ENCODE data around the gene CHST3. TPM values are rescaled to one million over a fixed set of nuclear protein-coding genes. Genes with fewer than 3 reads are reported as not detected.
A peak's percentile ranks its signal among the peaks of the same experiment; 100 is the strongest.
"Not testable (repeated sequence)": the region's sequence is repeated elsewhere in the genome, so short reads cannot be mapped to it uniquely, and the experiment has no call there.

The CHST3 gene
- total and polyA plus RNA-seq, 10 of the 15 experiments (the other 5 are each of a cell fraction or from before 2014, with no cell fraction given): 0.03 to 0.50 (median 0.05) TPM; not detected in 2

DNA sequence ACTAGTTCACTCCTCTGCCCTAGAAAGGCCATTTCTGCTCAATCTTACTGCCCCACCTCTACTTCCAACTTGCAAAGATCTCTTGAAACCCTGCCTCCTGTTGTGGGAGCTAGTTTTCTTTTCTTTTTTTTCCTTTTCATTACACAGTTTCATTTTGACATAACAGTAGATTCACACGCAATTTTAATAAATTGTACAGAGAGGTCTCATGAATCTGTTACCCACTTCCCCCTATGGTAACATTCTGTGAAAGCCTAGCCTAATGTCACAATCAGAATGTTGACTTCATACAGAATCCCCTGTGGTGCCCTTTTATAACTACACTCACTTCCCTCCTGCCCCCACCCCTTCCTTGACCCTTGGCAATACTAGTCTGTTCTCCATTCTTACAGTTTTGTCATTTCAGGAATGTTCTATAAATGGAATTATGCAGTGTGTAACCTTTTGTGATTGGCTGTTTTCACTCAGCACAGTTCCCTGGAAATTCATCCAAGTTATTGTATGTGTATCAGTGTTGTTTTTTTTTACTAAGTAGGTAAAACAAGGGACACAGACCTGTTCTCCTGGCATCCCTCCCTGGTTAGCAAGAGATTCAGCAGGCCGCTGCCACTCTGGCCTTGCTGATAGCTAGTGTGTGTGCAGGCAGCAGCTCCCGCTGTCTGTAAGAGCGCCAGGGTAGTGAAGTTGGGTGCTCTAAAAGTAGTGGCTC is 21.5 kb downstream of the CHST3 start (continued):
- TF ChIP-seq, protein P1, sequence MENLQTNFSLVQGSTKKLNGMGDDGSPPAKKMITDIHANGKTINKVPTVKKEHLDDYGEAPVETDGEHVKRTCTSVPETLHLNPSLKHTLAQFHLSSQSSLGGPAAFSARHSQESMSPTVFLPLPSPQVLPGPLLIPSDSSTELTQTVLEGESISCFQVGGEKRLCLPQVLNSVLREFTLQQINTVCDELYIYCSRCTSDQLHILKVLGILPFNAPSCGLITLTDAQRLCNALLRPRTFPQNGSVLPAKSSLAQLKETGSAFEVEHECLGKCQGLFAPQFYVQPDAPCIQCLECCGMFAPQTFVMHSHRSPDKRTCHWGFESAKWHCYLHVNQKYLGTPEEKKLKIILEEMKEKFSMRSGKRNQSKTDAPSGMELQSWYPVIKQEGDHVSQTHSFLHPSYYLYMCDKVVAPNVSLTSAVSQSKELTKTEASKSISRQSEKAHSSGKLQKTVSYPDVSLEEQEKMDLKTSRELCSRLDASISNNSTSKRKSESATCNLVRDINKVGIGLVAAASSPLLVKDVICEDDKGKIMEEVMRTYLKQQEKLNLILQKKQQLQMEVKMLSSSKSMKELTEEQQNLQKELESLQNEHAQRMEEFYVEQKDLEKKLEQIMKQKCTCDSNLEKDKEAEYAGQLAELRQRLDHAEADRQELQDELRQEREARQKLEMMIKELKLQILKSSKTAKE (IDR thresholded peaks at IDR 0.05; ENCODE audit: low read depth, poor library complexity, severe bottlenecking): peak; percentile 74
- TF ChIP-seq KAT2A (conservative IDR thresholded peaks at IDR 0.05; ENCODE audit: control insufficient read depth, low read depth, low read length): no peak
- peak; percentile 53 for TF ChIP-seq SMAD1 (IDR thresholded peaks at IDR 0.05; ENCODE audit: low read depth, partially characterized antibody)
- TF ChIP-seq BCL11A (IDR thresholded peaks at IDR 0.05; ENCODE audit: low read depth, low read length): peak; percentile 20; the same call in 1 of the 2 replicates
- peak; percentile 29; the same call in 1 of the 2 replicates for TF ChIP-seq ZNF217 (IDR thresholded peaks at IDR 0.05)
- TF ChIP-seq, protein P2, sequence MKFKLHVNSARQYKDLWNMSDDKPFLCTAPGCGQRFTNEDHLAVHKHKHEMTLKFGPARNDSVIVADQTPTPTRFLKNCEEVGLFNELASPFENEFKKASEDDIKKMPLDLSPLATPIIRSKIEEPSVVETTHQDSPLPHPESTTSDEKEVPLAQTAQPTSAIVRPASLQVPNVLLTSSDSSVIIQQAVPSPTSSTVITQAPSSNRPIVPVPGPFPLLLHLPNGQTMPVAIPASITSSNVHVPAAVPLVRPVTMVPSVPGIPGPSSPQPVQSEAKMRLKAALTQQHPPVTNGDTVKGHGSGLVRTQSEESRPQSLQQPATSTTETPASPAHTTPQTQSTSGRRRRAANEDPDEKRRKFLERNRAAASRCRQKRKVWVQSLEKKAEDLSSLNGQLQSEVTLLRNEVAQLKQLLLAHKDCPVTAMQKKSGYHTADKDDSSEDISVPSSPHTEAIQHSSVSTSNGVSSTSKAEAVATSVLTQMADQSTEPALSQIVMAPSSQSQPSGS (IDR thresholded peaks at IDR 0.05; ENCODE audit: low read length): peak; percentile 86
- no peak for TF ChIP-seq CBFB (IDR thresholded peaks at IDR 0.05; ENCODE audit: low read depth)
- peak; percentile 73 to 84; a peak in 3 of 4 replicates for TF ChIP-seq IKZF2 (IDR thresholded peaks at IDR 0.05)
- peak; percentile 83 for TF ChIP-seq SPI1 (IDR thresholded peaks at IDR 0.05; ENCODE audit: borderline replicate concordance, insufficient read depth, low read depth, low read length)

DNA sequence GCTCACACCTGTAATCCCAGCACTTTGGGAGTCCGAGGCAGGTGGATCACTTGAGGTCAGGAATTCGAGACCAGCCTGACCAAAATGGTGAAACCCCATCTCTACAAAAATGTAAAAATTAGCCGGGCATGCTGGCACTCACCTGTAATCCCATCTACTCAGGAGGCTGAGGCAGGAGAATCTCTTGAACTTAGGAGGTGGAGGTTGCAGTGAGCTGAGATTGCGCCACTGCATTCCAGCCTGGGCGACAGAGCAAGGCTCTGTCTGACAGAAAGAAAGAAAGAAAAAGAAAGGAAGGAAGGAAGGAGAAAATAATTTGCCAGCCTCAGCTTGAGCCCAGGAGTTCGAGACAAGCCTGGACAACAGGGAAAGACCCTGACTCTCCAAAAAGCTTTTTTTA is 24.7 kb downstream of the CHST3 start:
- ATAC-seq; SMC1A ChIA-PET (ENCODE audit: uncharacterized antibody, unreplicated experiment); FAIRE-seq: not testable (repeated sequence)

More for the DNA sequence above, 24.7 kb downstream of the CHST3 start:
- H3K4me2 ChIP-seq (ENCODE audit: control insufficient read depth, insufficient read depth); in situ Hi-C loops (cut with MboI); BruUV-seq (replicated peaks); H3K36me3 ChIP-seq (ENCODE audit: control insufficient read depth in 2 of 2, insufficient read depth in 2 of 2, low read length in 1 of 2); H3K79me2 ChIP-seq (ENCODE audit: control insufficient read depth, insufficient read depth, low read length); H3K4me3 ChIP-seq; DNase-seq (ENCODE audit: low read depth, low spot score); H3K27ac ChIP-seq (ENCODE audit: control insufficient read depth, insufficient read depth); intact Hi-C loops (cut with micrococcal nuclease; ENCODE audit: unreplicated experiment); H4K20me1 ChIP-seq (ENCODE audit: control insufficient read depth, insufficient read depth); H3K9me3 ChIP-seq (replicated peaks; ENCODE audit: control insufficient read depth, insufficient read depth, low read length); H3K9ac ChIP-seq (ENCODE audit: control insufficient read depth, insufficient read depth, low read length); H3K27me3 ChIP-seq (replicated peaks in 1 of 2; ENCODE audit: control insufficient read depth in 2 of 2, insufficient read depth in 2 of 2, low read length in 1 of 2); POLR2A ChIA-PET; H2AFZ ChIP-seq (ENCODE audit: control insufficient read depth, low read depth, low read length): not testable (repeated sequence)
- CTCF ChIA-PET: interaction anchor here (2.5 kb wide), 1 partner anchor 60 kb away, joined by 10 read pairs; no protein-coding TSS in a partner anchor
- RAD21 ChIA-PET (ENCODE audit: unreplicated experiment): interaction anchor here (1.1 to 1.2 kb wide), 2 partner anchors 33 to 65 kb away, joined by 3 to 4 read pairs; no protein-coding TSS in a partner anchor
- WGBS (ENCODE audit: insufficient coverage, insufficient replicate concordance, low lambda C conversion rate, missing lambda C conversion rate): 37% methylated on average over 5 of the region's 6 CpGs
- peaks cover 19% of the 10 kb centered on the region for H3K4me1 ChIP-seq (ENCODE audit: control insufficient read depth, insufficient read depth, low read length)

Measured in GM12878 (cell line).